Left lung (tissue), 10 donors: Measurements from ENCODE around the gene TOMM7. TPM values are rescaled to one million over a fixed set of nuclear protein-coding genes. Genes with fewer than 3 reads are reported as not detected.

Experiments used
- ATAC-seq: fragments of 200-7000 bp; cut with Tn5 transposase; one replicate; pipeline ENCODE4 v1.9.1; 2020; ENCODE audit warnings: moderate library complexity
- DNase-seq, 4 donors: peaks; one replicate each; pipeline ENCODE4 v3.0.0-alpha.2; 2013 to 2020
- H3K27ac ChIP-seq, 2 donors: fragments of 200-600 bp; sonication (generic) in 1 of 2; one replicate each; pipeline versions ENCODE4 v1.5.0 to v1.8.0; 2020 to 2021
- H3K27me3 ChIP-seq, 2 donors: fragments of 200-600 bp; sonication (generic) in 1 of 2; one replicate each; pipeline versions ENCODE4 v1.5.0 to v1.8.0; 2020 to 2021
- H3K36me3 ChIP-seq, 2 donors: fragments of 200-600 bp; sonication (generic) in 1 of 2; one replicate each; pipeline versions ENCODE4 v1.5.0 to v1.8.0; 2020 to 2021
- H3K4me1 ChIP-seq, 2 donors: fragments of 200-600 bp; one replicate each; pipeline ENCODE4 v1.8.0; 2021
- H3K4me3 ChIP-seq, 2 donors: fragments of 200-600 bp; sonication (generic) in 1 of 2; one replicate each; pipeline versions ENCODE4 v1.5.0 to v1.8.0; 2020 to 2021; ENCODE audit warnings: mild to moderate bottlenecking in 1 of 2
- H3K9me3 ChIP-seq, 2 donors: fragments of 200-600 bp; sonication (generic) in 1 of 2; one replicate each; pipeline versions ENCODE4 v1.5.0 to v1.8.0; 2020 to 2021
- CTCF ChIP-seq, 2 donors: fragments of 200-600 bp; sonication (generic) in 1 of 2; IDR thresholded peaks; one replicate each; pipeline versions ENCODE4 v1.5.0 to v1.8.0; 2021; ENCODE audit warnings: antibody characterized with exemption in 2 of 2
- intact Hi-C, 2 donors: fragments of 100-400 bp; cut with DNase I; formaldehyde crosslinking; loops; one replicate each; pipeline versions ENCODE4 v1.11.2 to v1.14.2; 2022
- polyA plus RNA-seq, 6 donors: library from polyadenylated mRNA; unstranded; fragments of 120-200 nt; gene quantifications; one replicate each; pipeline ENCODE4 v1.2.1, GENCODE V29; 2013; ENCODE audit not compliant: insufficient read length in 6 of 6
- total RNA-seq, 2 donors: library from RNA; stranded (reverse); fragmentation: NEBNext Ultra II Directional; extraction: Animal tissue kit (Norgen Biotek cat#: 25700); gene quantifications; one replicate each; pipeline ENCODE4 v1.2.1, GENCODE V29; 2021
- donor health status: DM: no; HTN: yes; CAD: no.
- donor health status: DM: no; HTN: no; CAD: no.

TOMM7 gene
- total and polyA plus RNA-seq, 8 donors = 234 to 580 (median 504) TPM

GRCh38 chr7:22849662-22850061 lies 27.0 kb upstream of the TOMM7 start:
- intact Hi-C loops = no loop called here
- Histone ChIP-seq H3K4me1 (peaks cover 0 to 6% of the 10 kb centered on the region in 2 donors), H3K36me3 (no peaks in the 10 kb centered on the region), H3K27ac (no peak overlapping the region), H3K4me3 (no peak overlapping the region), H3K27me3 (no peaks in the 10 kb centered on the region), H3K9me3 (no peaks in the 10 kb centered on the region)
- no peak for TF ChIP-seq CTCF (IDR thresholded peaks at IDR 0.05)
- ATAC-seq (no peak), DNase-seq (no peak)

- Histone ChIP-seq H3K9me3 (no peaks in the 10 kb centered on the region), H3K4me3 (no peak overlapping the region), H3K4me1 (peaks cover 0 to 6% of the 10 kb centered on the region in 2 donors), H3K27me3 (no peaks in the 10 kb centered on the region), H3K36me3 (no peaks in the 10 kb centered on the region), H3K27ac (no peak overlapping the region)
- intact Hi-C loops = no loop called here
- DNase-seq = peak in 1 of 4 donors; percentile 13
- no peak for ATAC-seq
- TF ChIP-seq CTCF (IDR thresholded peaks at IDR 0.05) = no peak
Observed at GRCh38 chr7:22849172-22849571, 26.5 kb upstream of the TOMM7 start.

GRCh38 chr7:22846961-22847360 lies 24.3 kb upstream of the TOMM7 start:
- Histone ChIP-seq H3K4me1 (no peaks in the 10 kb centered on the region), H3K27ac (no peak overlapping the region), H3K4me3 (no peak overlapping the region), H3K9me3 (no peaks in the 10 kb centered on the region), H3K36me3 (no peaks in the 10 kb centered on the region), H3K27me3 (no peaks in the 10 kb centered on the region)
- ATAC-seq = no peak
- TF ChIP-seq CTCF (IDR thresholded peaks at IDR 0.05) = no peak
- intact Hi-C loops = no loop called here
- no peak for DNase-seq

- no peak overlapping the region for H3K4me3 ChIP-seq
- H3K36me3 ChIP-seq = no peaks in the 10 kb centered on the region
- TF ChIP-seq CTCF (IDR thresholded peaks at IDR 0.05) = no peak
- no peak overlapping the region for H3K27ac ChIP-seq
- H3K4me1 ChIP-seq = no peaks in the 10 kb centered on the region
- H3K27me3 ChIP-seq = no peaks in the 10 kb centered on the region
- ATAC-seq (no peak), DNase-seq (no peak)
- no peaks in the 10 kb centered on the region for H3K9me3 ChIP-seq
- intact Hi-C loops = no loop called here
Observed at GRCh38 chr7:22845221-22845834, 22.7 kb upstream of the TOMM7 start.

- Histone ChIP-seq H3K4me3 (no peak overlapping the region), H3K36me3 (no peaks in the 10 kb centered on the region), H3K4me1 (no peaks in the 10 kb centered on the region), H3K27me3 (no peaks in the 10 kb centered on the region), H3K27ac (no peak overlapping the region), H3K9me3 (no peaks in the 10 kb centered on the region)
- DNase-seq (no peak), ATAC-seq (no peak)
- intact Hi-C loops = no loop called here
- no peak for TF ChIP-seq CTCF (IDR thresholded peaks at IDR 0.05)
Observed at GRCh38 chr7:22843681-22844309, 21.1 kb upstream of the TOMM7 start.
